HuH-7 (cell line): Measurements from ENCODE around the gene PRKAG1.
A peak's percentile ranks its signal among the peaks of the same experiment; 100 is the strongest.

Experiments
- DNase-seq: peaks from one replicate; pipeline ENCODE4 v3.0.0; 2011; ENCODE audit warnings: low spot score

PRKAG1 gene

GRCh38 chr12:49010092-49010668 lies 8.4 kb downstream of the PRKAG1 start:
- no peak for DNase-seq

DNA sequence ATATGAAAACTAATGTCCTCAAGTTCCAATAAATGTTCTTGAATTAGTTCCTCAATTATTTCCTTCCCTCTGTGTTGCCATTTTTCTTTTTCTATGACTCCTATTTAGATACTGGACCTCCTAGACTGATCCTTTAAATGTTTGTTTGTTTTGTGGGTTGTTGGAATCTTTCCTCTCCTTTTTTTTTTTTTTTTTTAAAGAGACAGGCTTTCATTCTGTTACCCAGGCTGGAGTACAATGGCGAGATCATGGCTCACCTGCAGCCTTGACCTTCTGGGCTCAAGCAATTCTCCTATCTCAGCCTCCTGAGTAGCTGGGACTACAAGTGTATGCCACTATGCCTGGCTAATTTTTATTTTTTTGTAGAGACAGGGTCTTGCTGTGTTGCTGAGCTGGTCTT lies 9.6 kb downstream of the PRKAG1 start:
- no peak for DNase-seq

DNA sequence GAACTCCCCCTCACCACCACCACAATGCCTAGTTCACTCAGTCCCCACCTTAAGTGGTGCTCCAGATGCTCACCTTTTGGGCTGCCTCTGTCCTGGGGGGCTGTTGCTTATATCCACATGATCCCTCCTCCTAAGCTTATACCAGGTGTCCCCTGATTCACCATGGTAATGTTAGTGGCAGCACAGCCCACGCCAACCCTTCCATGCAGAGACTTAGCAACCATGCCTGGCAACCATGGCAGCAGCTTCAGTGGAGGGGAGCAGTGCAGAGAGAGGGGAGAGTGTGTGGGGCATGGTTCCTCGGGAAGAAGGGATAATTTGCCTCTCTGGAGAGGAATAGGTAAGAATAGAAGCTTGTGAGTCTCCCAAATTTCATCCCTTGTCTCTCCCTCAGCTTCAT lies 18.2 kb downstream of the PRKAG1 start:
- no peak for DNase-seq

- DNase-seq, result peak; percentile 73
These were observed 19.0 kb downstream of the PRKAG1 start, which contains the start of gene DDN for GRCh38 chr12:48999371-49000131. DDN (minus strand) TSS chr12:48999375; CDS start chr12:48999287, 88 bp downstream.

GRCh38 chr12:48998497-48999353 lies 19.9 kb downstream of the PRKAG1 start:
- DNase-seq, result no peak

- DNase-seq, result peak; percentile 98
These were observed 20.7 kb downstream of the PRKAG1 start for GRCh38 chr12:48997719-48998496.

DNA sequence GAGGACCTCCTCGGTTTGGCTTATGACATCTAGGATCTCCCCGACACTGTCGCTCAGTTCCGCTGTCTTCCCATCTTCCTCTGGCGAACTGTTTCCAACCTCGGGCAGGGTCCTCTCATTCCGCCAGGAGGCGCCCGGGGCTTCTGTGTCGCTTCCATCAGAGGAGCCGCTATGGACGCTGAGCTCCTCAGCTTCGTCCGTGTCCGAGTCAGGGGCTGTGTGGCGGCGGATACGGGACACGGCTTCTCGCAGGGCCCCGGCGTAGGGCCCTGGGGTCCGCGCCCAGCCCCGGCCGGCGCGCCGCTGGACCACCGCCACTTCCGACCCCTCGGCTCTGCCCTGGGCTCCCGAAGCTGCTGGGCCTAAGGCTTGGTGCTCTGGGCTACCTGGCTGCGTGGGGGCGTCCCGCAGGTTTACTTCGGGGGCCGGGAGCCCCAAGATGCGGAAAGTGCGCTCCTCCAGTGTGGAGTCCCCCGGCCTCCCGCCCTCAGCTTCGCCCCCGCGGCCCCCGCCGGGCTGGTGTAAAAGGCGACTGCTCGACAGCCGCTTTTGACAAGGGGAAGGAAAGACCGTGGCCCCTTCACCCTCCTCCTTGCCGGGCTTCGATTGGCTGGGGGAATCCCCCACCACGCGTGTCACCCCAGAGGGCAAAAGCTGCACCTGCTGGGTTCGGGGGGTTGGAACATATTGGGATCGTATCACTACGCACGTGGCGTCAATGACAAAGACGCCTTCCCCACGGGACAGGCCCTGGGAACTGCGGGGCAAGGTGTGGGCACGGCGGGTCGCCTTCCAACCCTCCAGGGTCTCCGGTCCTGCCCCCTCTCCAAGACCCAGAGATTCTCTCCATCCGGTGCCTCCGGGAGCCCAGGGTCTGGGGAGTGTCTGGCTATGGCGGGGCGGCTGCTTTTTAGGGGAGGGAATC lies 21.5 kb downstream of the PRKAG1 start:
- peak; percentile 93 for DNase-seq

GRCh38 chr12:48995086-48995879 lies 23.3 kb downstream of the PRKAG1 start:
- DNase-seq, result peak; percentile 99

- DNase-seq, result no peak
These were observed 24.1 kb downstream of the PRKAG1 start for GRCh38 chr12:48994224-48995085.

GRCh38 chr12:48993787-48994186 lies 24.8 kb downstream of the PRKAG1 start:
- no peak for DNase-seq

DNA sequence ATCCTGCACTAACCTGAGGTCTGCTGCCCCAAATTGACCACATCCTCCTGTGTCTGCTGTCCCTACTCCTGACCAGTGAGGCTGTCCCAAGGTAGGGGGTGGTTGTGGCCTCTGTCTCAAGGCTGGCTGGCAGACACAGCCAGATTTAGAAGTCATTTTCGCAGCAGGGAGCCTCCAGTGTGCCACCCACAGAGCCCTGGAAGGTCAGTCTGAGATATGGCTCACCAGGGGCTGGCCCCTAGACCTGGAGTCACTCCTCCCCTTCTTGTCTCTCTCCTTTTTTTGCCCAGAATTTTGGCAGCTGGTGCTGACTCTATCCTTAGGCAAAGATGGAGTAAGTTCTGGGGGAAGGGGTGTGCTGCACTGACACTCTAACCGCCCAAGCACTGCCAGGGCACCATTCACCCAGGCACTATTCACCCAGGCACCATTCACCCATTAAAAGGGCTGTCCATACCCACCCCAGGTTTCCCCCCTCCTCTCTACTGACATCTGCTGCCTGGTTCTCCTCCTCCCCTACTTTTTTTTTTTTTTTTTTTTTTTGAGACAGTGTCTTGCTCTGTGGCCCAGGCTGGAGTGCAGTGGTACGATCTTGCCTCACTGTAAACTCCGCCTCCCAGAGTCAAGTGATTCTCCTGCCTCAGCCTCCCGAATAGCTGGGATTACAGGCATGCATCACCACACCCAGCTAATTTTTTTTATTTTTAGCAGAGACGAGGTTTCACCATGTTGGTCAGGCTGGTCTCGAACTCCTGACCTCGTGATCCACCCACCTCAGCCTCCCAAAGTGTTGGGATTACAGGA lies 27.1 kb downstream of the PRKAG1 start:
- DNase-seq, result no peak

- no peak for DNase-seq
These were observed 28.0 kb downstream of the PRKAG1 start for GRCh38 chr12:48990552-48990951.

DNA sequence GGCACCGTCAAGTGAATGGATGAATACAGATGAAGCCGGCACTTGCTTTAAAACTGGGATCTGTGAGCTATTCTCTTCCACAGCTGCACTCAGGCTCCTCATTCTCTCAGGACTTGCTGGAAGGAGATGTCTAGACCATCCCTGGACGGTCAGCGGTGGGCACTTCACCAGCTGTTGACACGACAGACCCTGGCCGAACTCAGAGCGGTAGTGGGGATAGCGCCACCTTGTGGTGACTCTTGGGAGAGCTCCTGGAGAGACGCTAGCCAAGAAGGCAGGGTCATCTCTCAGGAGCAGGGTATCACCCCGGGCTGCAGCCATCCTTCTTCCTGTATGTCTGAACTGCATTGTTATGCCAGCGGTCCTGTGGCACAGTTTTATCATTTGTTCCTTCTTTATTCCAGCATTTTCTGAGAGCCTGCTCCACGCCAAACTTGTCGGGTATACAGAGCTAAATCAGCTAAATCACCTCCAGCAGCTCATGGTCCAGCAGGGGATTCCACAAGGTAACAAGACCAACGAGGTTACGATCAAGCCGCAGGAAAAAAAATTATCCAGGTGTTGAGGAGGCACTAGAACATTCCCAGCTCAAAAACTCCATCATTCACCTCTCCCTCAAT lies 30.4 kb downstream of the PRKAG1 start:
- peak; percentile 94 for DNase-seq

DNA sequence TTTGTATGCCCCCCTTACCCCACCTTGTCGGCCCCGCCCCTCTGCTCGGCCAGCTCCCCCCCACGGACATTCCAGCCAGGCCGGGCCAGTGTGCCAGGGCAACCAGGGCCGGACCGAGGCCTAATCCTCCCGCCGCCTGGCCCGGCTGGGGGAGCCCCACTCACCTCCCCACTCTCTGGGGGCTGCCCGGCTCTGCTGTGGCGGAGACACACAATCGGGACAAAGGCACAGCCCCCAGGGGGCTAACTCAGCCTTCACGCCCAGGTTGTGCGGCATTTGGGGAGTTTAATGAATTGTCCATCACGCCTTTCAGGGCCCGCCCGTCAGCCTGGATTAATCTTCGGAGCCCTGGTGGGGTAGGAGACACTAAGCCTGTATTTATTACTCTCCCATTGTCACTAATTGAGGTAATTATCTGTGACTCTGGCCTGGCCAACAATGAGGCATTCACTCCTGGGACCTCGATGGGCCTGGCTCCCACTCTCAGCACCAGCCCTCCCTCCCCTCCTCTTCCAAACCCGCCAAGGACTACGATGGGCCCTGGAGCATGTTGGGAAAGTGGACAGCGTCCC lies 31.8 kb downstream of the PRKAG1 start:
- no peak for DNase-seq

DNA sequence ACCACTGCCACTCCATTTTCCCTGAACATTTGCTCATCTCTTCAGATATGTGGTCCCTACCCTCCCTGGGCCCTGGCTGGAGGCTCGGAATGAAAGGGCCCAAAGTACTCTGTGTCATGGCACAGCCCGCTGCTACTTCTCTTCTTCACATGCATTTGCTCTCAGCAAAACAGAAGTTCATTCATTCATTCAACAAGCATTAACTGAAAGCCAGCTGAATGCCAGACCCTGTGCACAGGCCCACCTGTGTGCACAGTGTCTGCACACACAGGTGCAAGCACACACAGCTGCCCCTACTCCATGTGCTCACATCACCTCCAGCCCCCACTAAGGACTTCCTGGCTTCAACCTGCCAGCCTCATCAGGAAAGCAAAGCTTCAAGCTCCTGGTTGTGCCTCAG lies 32.7 kb downstream of the PRKAG1 start:
- DNase-seq, result no peak

DNA sequence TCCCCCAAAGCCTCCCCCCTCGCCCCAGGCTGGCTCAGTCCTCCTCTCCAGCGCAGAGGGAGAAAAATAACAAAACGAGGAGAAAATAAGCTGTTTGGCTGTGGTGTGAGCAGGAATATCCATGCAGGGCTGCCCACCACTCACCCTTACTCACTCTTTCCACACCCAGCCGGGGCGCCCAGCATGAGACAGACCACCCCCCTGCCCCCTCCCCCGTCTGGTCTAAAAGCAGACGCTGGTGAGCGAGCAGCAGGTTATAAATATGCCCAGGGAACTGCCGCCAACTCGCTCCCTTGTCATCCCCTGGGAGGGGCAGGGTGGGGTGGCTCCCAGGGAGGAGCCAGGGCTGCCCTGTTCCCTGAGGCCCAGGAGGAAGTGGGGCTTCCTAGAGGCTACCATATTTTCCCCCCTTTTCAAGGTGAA lies 33.1 kb downstream of the PRKAG1 start:
- no peak for DNase-seq

DNA sequence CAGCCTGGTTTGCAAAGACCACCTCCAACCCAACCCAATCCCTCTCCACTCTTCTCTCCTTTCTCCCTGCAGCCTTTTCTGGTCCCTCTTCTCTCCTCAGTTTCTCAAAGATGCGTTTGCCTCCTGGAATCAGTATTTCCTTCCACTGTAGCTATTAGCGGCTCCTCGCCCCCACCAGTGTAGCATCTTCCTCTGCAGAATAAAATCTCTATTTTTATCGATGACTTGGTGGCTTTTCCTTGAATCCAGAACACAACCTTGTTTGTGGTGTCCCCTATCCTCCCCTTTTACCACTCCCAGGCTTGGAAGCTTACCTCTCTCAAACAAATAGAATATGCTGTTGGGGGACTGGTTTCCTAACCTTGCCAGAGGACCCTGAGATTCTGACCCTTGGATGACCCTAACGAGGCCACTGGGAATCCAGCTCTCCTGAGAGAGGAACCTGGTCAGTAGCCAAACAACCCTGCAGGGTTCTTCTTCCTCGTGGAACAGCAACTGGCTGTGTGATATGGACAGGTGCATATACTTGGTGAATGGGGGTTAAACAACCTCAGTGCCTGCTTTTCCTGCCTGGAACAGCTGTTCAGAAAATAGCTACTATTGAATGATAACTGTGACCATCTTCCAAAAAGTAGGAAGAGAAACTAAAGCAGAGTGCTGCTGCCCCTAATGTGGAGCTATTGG lies 36.0 kb downstream of the PRKAG1 start:
- no peak for DNase-seq
